Peyer's patch (tissue), 4 donors: ENCODE results near the gene EYA3.

Source experiments
- POLR2A ChIP-seq, 2 donors: fragments of 450-650 bp; IDR thresholded peaks; one replicate each; pipeline ENCODE4 v1.5.1; 2017; ENCODE audit warnings: antibody characterized with exemption in 2 of 2, mild to moderate bottlenecking in 2 of 2, moderate library complexity in 2 of 2
- TF ChIP-seq, protein P1 (sequence below), 6 experiments: fragments of 450-650 bp in 4 of 6; fragments of 200-600 bp in 2 of 6; sonication (generic) in 1 of 6; IDR thresholded peaks; one replicate each; pipeline ENCODE4 v1.5.1; 2017 to 2019; ENCODE audit warnings: antibody characterized with exemption in 6 of 6, mild to moderate bottlenecking in 3 of 6, moderate library complexity in 1 of 6

DNA sequence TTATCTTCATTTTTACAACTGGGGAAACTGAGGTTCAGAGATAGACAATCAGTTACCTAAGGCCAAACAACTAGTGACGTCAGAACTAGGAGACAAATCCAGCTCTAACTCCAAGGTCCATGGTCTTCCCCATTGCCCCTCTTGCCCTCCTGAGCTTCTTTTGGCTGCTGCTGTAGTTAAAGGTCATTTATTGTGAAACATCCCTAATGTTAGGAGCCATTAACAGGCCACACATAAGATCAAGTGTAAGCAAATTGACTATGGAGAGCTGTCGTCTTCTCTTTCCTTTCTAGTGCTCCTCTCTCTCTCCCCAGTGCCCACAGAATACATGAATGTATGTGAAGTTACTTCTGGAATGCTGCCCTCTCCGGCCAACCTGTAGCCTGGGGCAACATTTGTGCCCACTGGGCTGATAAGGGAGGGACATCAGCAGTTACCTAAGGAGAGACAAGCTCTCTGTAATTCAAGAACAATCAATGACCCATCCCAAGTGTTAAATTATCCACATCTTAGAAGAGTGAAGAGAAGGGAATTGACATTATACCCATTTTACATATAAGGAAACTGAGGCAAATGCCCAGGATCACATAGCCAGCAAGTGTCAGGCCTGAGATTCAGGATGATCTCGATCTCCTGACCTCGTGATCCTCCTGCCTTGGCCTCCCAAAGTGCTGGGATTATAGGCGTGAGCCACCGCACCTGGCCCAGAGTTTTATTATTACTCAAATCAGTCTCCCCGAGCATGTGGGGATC, 47.9 kb upstream of the EYA3 start:
- TF ChIP-seq, protein P1, sequence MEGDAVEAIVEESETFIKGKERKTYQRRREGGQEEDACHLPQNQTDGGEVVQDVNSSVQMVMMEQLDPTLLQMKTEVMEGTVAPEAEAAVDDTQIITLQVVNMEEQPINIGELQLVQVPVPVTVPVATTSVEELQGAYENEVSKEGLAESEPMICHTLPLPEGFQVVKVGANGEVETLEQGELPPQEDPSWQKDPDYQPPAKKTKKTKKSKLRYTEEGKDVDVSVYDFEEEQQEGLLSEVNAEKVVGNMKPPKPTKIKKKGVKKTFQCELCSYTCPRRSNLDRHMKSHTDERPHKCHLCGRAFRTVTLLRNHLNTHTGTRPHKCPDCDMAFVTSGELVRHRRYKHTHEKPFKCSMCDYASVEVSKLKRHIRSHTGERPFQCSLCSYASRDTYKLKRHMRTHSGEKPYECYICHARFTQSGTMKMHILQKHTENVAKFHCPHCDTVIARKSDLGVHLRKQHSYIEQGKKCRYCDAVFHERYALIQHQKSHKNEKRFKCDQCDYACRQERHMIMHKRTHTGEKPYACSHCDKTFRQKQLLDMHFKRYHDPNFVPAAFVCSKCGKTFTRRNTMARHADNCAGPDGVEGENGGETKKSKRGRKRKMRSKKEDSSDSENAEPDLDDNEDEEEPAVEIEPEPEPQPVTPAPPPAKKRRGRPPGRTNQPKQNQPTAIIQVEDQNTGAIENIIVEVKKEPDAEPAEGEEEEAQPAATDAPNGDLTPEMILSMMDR (IDR thresholded peaks at IDR 0.05): no peak
- no peak for TF ChIP-seq POLR2A (IDR thresholded peaks at IDR 0.05)
